Muscle of leg (tissue), 11 donors: ENCODE data around the gene ZNF354C. TPM values are rescaled to one million over a fixed set of nuclear protein-coding genes. Genes with fewer than 3 reads are reported as not detected.

Experiments
- DNase-seq: peaks from one replicate; pipeline ENCODE4 v3.0.0; 2013
- H3K27ac ChIP-seq: one replicate; pipeline ENCODE4 v1.5.1; 2013; ENCODE audit warnings: mild to moderate bottlenecking, low read length, control low read depth
- H3K27me3 ChIP-seq: one replicate; pipeline ENCODE4 v1.6.1; 2013; ENCODE audit warnings: low read length; ENCODE audit not compliant: control insufficient read depth, insufficient read depth
- H3K36me3 ChIP-seq: one replicate; pipeline ENCODE4 v1.6.1; 2013; ENCODE audit warnings: low read length; ENCODE audit not compliant: control insufficient read depth, insufficient read depth
- H3K4me1 ChIP-seq: one replicate; pipeline ENCODE4 v1.6.1; 2013; ENCODE audit warnings: low read length; ENCODE audit not compliant: control insufficient read depth, insufficient read depth
- H3K4me3 ChIP-seq: one replicate; pipeline ENCODE4 v1.5.1; 2013; ENCODE audit warnings: low read length, control low read depth
- H3K9me3 ChIP-seq: replicated peaks from 2 replicates; pipeline ENCODE4 v1.6.1; 2013; ENCODE audit warnings: low read depth, low read length; ENCODE audit not compliant: control insufficient read depth
- WGBS: methylation state at CpG from one replicate; pipeline ENCODE4 v1.1.5; 2013; ENCODE audit warnings: missing lambda C conversion rate; ENCODE audit not compliant: insufficient coverage; 5-methylcytosine and 5-hydroxymethylcytosine counted together
- polyA plus RNA-seq, 8 donors: library from polyadenylated mRNA; unstranded; fragments of 120-200 nt; gene quantifications; one replicate each; pipeline versions ENCODE4 v1.2.1 to v1.2.3, GENCODE V29; 2013; ENCODE audit warnings: inconsistent platforms in 1 of 8, low replicate concordance in 1 of 8; ENCODE audit not compliant: insufficient read length in 8 of 8, insufficient read depth in 1 of 8
- total RNA-seq: library from RNA; stranded (reverse); fragments of 120-200 nt; gene quantifications from one replicate; pipeline ENCODE4 v1.2.4, GENCODE V29; 2013

ZNF354C gene
- total and polyA plus RNA-seq, 9 donors: 4.9 to 11.0 (median 8.6) TPM

- Histone ChIP-seq H3K36me3 (no peaks in the 10 kb centered on the region), H3K9me3 (peaks cover 2% of the 10 kb centered on the region), H3K27me3 (no peaks in the 10 kb centered on the region), H3K27ac (no peak overlapping the region), H3K4me3 (no peak overlapping the region), H3K4me1 (peaks cover 15% of the 10 kb centered on the region)
- 77% methylated on average over 69 of the region's 75 CpGs for WGBS
- DNase-seq: no peak
These were observed 60.9 kb downstream of the ZNF354C start for GRCh38 chr5:179120951-179121666.

DNA sequence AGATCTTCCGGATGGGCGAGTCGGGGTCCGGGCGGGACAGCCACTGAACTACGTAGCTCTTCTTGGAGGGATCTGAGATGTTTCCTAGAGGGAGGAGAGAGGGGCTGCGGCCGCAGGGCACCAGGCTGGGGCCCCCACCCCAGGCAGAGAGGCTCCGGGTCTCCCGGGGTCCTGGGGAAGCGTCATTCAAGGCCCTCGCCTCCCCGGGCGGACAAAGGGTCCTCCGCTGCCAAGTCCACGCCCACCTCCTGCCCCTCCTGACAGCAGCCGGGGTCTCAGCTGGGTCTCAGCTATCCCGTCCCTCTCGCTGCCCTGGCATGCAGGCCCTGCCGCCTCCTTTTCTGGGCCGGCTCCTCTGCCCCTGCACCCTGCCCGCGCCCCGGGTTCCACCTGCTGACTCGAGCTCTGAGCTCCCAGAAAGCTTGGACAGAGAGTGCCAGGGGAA, 61.5 kb downstream of the ZNF354C start:
- no peak for DNase-seq
- H3K36me3 ChIP-seq: no peaks in the 10 kb centered on the region
- no peaks in the 10 kb centered on the region for H3K9me3 ChIP-seq
- H3K4me1 ChIP-seq: peaks cover 15% of the 10 kb centered on the region
- H3K4me3 ChIP-seq: no peak overlapping the region
- no peak overlapping the region for H3K27ac ChIP-seq
- 95% methylated on average over 14 of the region's 25 CpGs for WGBS
- H3K27me3 ChIP-seq: no peaks in the 10 kb centered on the region

DNA sequence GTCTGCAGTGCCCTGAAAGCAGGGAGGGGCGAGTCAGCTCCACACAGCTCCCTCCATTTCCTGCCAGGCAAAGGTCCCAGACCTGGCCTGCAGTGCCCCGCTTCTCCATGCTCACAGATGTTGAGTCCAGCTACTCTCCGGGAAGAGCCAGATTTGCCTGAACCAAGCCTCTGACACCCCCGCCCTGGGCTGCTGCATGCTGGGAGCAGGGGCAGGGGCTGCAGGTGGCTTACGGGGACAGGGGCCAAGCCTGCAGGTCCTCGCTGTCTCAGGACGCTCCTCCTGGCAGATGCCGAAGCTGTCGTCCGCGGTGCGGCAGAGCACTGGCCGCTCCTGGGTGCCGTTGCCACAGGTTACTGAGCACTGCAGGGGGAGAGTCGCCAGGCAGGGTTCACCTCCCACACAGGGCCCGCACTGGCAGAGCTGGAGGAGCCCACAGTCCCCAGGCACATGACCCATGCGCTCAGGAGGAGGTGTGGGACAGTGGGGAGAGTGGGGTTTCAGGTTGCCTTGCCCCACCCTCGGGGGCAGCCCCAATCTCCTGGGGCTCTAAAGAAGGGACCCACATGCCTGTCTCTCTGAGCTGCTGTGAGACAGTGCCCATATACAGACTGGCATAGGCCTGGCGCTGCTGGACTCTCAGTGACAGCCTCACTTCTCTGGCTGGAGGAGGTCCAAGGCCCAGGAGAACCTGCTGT, 62.4 kb downstream of the ZNF354C start:
- WGBS: 81% methylated on average over 18 of the region's 19 CpGs
- no peaks in the 10 kb centered on the region for H3K27me3 ChIP-seq
- no peaks in the 10 kb centered on the region for H3K9me3 ChIP-seq
- no peaks in the 10 kb centered on the region for H3K36me3 ChIP-seq
- H3K27ac ChIP-seq: no peak overlapping the region
- DNase-seq: no peak
- H3K4me3 ChIP-seq: no peak overlapping the region
- H3K4me1 ChIP-seq: peaks cover 15% of the 10 kb centered on the region

- H3K27me3 ChIP-seq: no peaks in the 10 kb centered on the region
- DNase-seq: no peak
- WGBS: 83% methylated on average over 1 of the region's 2 CpGs
- peaks cover 15% of the 10 kb centered on the region for H3K4me1 ChIP-seq
- no peaks in the 10 kb centered on the region for H3K9me3 ChIP-seq
- H3K4me3 ChIP-seq: no peak overlapping the region
- H3K27ac ChIP-seq: peak overlapping the region; percentile 3
- no peaks in the 10 kb centered on the region for H3K36me3 ChIP-seq
These were observed 62.9 kb downstream of the ZNF354C start for GRCh38 chr5:179123109-179123426.

DNA sequence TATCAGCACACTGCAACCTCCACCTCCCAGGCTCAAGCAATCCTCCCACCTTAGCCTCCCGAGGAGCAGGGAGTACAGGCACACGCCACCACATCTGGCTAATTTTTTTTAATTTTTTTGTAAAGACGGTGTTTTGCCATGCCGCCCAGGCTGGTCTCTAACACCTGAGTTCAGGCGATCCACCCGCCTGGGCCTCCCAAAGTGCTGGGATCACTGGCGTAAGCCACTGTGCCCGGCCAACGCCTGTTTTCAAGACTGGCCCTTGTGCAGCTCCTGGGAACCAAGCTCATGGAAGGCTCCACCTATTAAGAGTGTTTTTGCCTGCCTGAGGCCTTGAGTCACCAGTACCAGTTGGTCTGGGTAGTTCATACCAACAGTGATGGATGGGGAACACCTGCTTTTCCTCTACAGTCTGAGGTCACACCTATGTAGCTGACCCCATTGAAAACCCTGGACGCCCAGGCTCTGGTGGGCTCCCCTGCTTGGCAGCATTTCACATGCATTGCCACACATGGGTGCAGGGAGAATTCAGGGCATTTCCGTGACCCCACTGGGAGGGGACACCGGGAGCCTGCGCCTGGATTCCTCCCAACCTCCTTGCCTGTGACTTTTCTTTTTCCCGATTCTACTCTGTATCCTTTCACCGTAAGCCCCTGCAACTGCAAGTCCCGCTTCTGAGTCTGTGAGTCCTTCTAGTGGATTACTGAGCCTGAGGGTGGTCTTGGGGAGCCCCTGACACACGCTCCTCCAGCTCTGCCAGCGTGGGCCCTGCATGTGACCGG, 63.5 kb downstream of the ZNF354C start:
- Histone ChIP-seq H3K4me3 (no peak overlapping the region), H3K27me3 (no peaks in the 10 kb centered on the region), H3K4me1 (peaks cover 17% of the 10 kb centered on the region), H3K27ac (peak overlapping the region; percentile 3), H3K36me3 (no peaks in the 10 kb centered on the region), H3K9me3 (no peaks in the 10 kb centered on the region)
- WGBS: 88% methylated on average over 18 of the region's 19 CpGs
- peak; percentile 63 for DNase-seq

DNA sequence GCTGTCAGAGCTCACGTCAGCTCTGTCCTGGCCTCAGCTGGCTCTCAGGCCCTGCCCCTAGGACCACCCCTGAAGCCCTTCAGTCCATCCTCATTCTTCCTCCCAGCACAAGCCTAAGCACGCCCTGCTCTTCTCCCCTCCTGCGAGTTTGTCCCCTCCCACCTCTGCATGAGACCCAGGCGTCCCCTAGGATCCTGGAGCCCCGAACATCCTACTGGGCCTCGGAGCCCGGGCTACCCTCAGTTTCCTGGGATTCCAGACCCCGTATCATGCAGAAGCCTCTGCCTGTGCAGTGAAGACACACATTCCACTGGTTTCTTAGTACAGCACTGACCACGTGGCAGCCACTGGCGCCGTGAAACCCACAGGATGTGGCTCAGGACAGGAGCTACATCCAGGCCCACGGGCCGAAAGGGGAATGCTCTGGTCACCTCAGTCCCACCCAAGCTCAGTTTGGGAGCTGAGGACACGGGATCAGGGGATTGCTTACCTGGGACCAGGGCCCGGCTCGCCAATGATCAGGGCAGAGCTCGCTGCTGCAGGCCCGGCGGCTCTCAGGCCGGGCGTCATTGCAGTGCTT, 64.2 kb downstream of the ZNF354C start:
- Histone ChIP-seq H3K36me3 (no peaks in the 10 kb centered on the region), H3K27ac (no peak overlapping the region), H3K27me3 (no peaks in the 10 kb centered on the region), H3K4me1 (peaks cover 23% of the 10 kb centered on the region), H3K4me3 (no peak overlapping the region), H3K9me3 (no peaks in the 10 kb centered on the region)
- WGBS: 87% methylated on average over 21 of the region's 21 CpGs
- no peak for DNase-seq

- Histone ChIP-seq H3K4me3 (no peak overlapping the region), H3K9me3 (no peaks in the 10 kb centered on the region), H3K27ac (no peak overlapping the region), H3K4me1 (peaks cover 30% of the 10 kb centered on the region), H3K36me3 (no peaks in the 10 kb centered on the region), H3K27me3 (no peaks in the 10 kb centered on the region)
- WGBS: 94% methylated on average over 41 of the region's 43 CpGs
- DNase-seq: no peak
These were observed 64.9 kb downstream of the ZNF354C start for GRCh38 chr5:179124853-179125788.

DNA sequence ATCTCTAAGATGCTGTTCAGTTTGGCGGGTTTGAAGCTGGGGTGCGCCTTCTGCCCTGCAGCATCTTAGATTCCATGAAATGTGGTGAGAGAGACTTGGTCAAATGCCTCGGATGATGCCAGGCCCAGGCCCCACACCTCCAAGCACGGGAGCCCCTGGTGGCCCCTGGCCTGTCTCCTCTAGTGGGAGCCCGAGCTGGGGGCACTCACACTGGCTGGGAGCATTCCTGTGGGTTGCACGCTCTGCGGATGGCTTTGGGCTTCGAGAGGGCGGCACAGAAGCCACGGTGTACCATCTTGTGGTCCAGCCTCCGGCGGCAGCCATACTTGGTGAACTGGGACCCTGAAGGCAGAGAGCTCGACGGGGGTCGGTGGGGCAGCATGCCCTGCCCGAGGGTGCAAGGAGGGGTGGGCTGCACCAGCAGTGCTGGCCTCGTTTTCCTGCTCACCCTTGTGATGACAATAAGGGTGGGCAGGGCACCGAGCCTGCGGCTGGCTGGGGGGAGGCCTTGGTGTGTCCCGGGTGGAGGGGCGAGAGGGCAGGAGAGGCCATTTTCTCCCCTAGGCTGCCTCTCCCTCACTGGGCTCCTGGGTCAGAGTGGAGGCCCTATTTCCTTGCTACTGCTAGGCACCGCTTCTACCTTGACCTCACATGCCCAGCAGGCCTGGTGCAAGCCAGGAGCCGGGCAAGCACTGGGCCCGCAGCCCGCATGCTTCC, 65.8 kb downstream of the ZNF354C start:
- WGBS: 92% methylated on average over 21 of the region's 25 CpGs
- no peaks in the 10 kb centered on the region for H3K27me3 ChIP-seq
- H3K36me3 ChIP-seq: no peaks in the 10 kb centered on the region
- H3K9me3 ChIP-seq: no peaks in the 10 kb centered on the region
- H3K4me1 ChIP-seq: peaks cover 30% of the 10 kb centered on the region
- no peak overlapping the region for H3K4me3 ChIP-seq
- DNase-seq: no peak
- H3K27ac ChIP-seq: no peak overlapping the region

DNA sequence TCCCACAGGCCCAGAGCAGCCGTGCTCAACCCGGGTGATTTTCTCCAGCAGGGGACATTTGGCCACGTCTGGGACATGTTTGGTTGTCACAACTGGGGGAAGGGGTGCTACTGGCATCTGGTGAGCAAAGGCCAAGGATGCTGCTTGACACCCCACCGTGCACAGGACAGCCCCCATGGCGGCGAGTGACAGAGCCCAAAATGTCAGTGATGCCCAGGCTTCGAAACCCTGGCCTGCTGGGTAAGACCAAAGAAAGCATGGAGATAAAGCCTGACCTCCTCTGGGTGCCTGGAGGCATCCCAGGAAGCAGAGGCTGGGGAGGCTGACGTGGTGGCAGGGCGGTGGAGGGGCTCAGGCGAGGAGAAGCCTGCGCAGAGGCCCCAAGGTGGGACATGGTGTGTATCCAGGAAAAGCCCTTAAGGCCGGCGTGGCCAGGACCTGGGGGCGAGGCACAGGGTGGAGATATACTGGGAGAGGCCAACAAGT, 66.4 kb downstream of the ZNF354C start:
- Histone ChIP-seq H3K27ac (no peak overlapping the region), H3K36me3 (no peaks in the 10 kb centered on the region), H3K4me1 (peaks cover 30% of the 10 kb centered on the region), H3K9me3 (no peaks in the 10 kb centered on the region), H3K27me3 (no peaks in the 10 kb centered on the region), H3K4me3 (no peak overlapping the region)
- no peak for DNase-seq
- 81% methylated on average over 14 of the region's 14 CpGs for WGBS
